ENCODE measurements around the gene XKR7.

DNA sequence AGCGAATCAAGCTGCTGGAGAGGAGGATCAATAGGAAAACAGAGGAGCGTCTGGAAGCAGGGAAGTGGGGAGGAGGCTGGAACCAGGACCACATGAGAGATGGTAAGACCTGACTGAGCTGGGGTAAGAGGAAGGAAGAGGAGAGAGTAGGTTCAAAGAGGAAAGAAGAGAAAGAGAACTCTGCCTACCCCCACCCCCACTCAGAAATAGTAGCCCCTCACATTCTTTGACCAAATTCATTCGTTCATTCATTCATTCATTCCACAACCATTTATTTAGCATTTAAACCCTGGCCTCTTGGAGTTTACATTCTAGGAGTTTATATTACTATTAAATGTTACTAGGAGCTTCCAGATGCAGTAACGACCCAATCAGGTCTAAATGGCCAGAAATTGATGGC, 68.3 kb downstream of the XKR7 start:
- TF ChIP-seq, protein P1, sequence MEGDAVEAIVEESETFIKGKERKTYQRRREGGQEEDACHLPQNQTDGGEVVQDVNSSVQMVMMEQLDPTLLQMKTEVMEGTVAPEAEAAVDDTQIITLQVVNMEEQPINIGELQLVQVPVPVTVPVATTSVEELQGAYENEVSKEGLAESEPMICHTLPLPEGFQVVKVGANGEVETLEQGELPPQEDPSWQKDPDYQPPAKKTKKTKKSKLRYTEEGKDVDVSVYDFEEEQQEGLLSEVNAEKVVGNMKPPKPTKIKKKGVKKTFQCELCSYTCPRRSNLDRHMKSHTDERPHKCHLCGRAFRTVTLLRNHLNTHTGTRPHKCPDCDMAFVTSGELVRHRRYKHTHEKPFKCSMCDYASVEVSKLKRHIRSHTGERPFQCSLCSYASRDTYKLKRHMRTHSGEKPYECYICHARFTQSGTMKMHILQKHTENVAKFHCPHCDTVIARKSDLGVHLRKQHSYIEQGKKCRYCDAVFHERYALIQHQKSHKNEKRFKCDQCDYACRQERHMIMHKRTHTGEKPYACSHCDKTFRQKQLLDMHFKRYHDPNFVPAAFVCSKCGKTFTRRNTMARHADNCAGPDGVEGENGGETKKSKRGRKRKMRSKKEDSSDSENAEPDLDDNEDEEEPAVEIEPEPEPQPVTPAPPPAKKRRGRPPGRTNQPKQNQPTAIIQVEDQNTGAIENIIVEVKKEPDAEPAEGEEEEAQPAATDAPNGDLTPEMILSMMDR (IDR thresholded peaks at IDR 0.05) = no peak
- TF ChIP-seq EP300 (IDR thresholded peaks at IDR 0.05) = no peak
- no peak for TF ChIP-seq POLR2A (IDR thresholded peaks at IDR 0.05; ENCODE audit: low read depth)

Data from esophagus muscularis mucosa (tissue), 4 donors.